Posterior cingulate gyrus (tissue), 11 donors: Measurements from ENCODE around the gene AP2M1.

ENCODE experiments used
- DNase-seq, 10 donors: peaks; one replicate each; pipeline versions ENCODE4 v3.0.0 to v3.0.0-alpha.2; 2020 to 2021; ENCODE audit warnings: mixed read lengths in 3 of 10
- intact Hi-C: fragments of 100-400 bp; cut with DNase I; formaldehyde crosslinking; loops from one replicate; pipeline ENCODE4 v1.15.1; 2023

The AP2M1 gene

DNA sequence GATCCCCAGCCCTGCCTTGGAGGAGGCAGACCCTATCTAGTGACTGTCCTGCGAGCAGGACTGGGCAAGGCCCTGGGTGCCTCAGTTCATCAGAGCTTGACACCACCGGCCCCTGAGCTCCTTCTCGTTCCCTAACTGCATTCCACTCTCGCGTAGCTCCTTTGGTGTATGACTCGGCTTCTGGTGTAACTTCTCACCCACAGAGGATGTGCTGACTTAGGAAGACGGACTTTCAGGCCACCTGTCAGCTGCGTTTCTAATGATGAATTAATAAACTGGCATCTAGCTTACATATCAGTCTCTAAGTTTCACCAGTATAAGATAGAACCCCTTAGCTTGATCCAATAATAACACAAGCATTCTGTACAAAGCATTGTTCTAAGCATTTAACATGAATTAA, 28.9 kb downstream of the AP2M1 start:
- no peak for DNase-seq
- intact Hi-C loops: no loop called here

DNA sequence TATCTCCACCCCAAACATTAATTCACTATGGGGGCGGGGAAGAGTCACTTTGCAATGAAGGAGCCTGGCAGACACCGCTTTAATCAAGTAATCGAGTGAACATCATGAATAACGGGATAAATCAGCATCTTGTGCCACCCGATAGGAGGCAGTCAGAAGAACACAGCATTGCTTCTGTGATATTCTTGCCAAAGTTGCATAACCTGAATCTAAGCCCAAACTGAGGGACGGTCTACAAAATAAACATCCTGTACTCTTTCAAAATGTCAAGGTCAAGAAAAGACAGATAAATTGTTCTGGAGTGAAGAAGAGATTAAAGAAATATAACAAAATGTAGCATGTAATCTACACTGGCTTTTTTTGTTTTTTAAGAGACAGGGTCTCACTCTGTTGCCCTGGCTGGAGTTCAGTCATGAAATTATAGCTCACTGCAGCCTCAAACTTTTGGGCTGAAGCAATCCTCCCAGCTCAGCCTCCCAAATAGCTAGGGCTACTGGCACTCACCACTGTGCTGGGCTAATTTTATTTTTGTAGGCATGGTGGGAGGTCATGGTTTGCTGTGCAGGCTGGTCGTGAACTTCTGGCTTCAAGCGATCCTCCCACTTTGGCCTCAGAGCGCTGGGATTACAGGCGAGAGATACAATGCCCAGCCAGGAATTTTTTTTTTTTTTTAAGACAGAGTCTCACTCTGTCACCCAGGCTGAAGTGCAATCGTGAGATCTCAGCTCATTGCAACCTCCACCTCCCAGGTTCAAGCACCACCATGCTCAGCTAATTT, 34.7 kb downstream of the AP2M1 start:
- DNase-seq: peak in 1 of 10 donors; percentile 9
- intact Hi-C loops: no loop called here

DNA sequence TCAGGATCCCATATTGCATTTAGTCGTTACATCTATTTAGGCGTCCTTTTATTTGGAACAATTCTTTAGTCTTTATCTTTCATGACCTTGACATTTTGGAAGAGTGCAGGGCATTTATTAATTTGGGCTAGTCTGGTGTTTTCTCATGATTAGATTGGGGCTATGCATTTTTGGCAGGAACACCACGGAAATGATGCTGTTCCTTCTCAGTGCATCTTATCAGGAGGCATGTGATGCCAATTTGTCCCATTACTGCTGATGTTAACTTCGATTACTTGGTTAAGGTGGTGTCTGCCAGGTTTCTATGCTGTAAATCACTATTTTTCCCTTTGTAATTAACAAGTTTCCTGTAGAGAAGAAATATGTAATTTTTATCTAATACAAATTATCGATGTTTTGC, 36.6 kb downstream of the AP2M1 start:
- intact Hi-C loops: no loop called here
- no peak for DNase-seq

- intact Hi-C loops: no loop called here
- DNase-seq: no peak
Observed at GRCh38 chr3:184211718-184212117, 37.1 kb downstream of the AP2M1 start.

DNA sequence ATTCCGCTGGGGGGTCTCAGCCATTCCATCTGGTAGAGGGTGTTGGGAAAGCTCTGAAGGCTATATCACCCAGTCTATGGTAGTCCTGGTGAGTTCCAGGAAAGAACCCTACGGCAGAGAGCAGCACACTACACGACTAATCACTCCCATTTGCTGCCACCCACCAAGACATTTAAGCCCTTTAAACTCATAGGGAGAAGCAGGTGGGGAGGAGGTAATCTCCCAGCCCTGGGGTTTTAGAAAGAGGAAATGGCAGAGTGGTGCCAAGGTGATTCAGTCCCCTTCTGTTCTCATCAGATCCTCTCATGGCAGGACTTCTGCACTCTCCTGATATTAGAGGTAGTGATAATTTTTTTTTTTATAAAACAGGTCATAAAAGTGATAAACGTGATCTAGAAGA, 44.2 kb downstream of the AP2M1 start:
- intact Hi-C loops: no loop called here
- no peak for DNase-seq

- no peak for DNase-seq
- intact Hi-C loops: no loop called here
Observed at GRCh38 chr3:184222521-184222920, 47.9 kb downstream of the AP2M1 start.

DNA sequence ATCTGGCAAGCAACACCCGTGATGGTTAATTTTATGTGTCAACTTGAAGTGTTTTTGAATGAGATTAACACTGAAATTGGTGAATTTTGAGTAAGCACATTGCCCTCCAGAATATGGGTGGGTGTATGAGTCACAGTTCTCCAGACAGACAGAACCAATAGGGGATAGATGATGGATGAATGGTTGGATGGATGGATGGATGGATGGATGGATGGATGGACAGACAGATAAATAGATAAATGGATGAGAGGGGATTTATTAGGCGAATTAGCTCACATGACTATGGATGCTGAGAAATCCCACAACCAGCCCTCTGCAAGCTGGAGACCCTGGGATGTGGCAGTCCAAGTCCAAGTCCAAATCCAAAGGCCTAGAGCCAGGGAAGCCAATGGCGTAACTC, 49.3 kb downstream of the AP2M1 start:
- intact Hi-C loops: no loop called here

DNA sequence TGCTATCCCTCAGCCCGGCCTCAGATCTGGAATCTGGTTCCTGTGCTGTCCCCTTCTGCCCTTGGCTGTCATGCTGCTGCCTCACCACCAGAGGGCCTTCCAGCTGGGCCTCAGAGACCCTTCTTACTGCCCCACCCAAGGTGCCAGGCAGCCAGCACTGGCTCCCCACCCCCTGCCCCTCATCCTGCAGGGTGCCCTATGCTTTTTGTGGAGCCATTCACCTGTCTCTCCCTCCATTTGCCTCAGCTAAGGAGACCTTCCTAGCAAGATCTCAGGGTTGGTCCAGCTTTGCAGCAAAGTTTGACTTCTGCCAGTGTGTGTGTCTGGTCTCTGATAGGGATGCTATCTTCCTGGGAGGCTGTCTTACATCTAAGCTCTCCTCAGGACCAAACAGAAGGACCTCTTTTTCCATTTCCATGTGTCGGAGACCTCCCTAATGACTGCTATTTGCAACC, 52.9 kb downstream of the AP2M1 start:
- DNase-seq: peak in 2 of 10 donors; percentile 34 to 74
- intact Hi-C loops: no loop called here

More for the DNA sequence above, 49.3 kb downstream of the AP2M1 start:
- no peak for DNase-seq

- intact Hi-C loops: no loop called here
- peak in 2 of 10 donors; percentile 75 to 77 for DNase-seq
Observed at GRCh38 chr3:184228376-184229137, 53.9 kb downstream of the AP2M1 start.

DNA sequence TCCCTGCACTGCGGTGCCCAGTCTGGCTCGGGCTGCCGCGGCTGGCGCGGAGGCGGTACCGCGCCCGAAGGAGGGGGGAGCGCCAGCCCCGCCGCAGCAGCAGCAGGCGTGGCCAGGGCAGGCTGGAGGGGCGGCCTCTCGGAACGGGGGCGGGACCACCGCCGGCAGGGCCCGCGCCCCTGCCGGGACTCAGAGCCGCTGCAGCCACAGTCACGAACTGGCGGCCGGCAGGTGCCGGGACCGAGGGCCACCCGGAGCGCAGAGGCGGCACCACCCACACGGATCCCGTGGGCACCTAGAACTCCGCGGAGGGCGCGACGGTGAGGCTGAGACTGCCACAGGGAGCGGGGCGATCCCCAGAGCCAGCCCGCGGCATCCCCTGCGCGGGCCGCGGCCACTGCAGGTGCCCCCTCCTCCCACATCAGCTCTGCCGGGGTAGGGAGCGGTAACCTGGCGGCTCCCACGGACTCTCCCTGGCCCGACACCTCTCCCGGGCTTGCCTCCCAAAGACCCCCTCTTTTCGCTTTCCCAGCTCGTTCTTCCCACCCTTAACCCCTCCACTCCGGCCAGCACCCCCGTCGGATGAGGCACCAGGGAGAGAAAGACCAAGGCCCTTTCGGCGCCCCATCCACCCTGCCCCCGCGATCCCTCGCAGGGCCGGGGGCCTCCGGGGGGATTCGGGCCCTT, 54.9 kb downstream of the AP2M1 start, which contains the start of gene VWA5B2:
Gene VWA5B2, plus strand, starts transcription at position 192 of the 687 bp plus-strand sequence. CDS start 944 bp downstream, outside the sequence.
- intact Hi-C loops: no loop called here
- DNase-seq: peak; percentile 24 to 97 (median 73)

DNA sequence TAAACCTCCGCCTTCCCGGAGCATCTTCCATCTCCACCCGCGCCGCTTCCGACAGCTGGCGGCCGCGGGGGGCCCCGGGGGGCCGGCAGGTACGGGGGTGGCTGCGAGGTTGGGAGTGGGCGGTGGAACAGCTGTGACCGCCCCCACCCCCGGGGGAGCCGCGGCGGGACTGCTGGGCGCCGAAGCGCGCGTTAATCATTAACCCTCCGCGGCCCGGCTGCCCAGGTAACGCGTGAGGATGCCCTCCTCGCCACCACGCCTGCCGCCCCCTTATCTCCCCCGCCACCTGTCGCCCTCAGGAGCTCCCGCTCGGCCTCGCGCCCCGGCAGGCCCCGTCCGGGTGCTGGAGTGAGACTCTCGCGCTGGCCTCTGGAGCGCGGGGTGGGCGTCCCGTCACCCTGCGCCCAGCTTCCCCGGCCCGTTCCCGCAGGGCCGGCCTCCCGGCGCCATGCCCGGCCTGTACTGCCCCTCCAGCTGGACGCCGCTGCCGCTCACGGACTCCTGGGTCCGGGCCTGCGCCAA, 55.5 kb downstream of the AP2M1 start:
- intact Hi-C loops: no loop called here
- DNase-seq: peak in 1 of 10 donors; percentile 85

DNA sequence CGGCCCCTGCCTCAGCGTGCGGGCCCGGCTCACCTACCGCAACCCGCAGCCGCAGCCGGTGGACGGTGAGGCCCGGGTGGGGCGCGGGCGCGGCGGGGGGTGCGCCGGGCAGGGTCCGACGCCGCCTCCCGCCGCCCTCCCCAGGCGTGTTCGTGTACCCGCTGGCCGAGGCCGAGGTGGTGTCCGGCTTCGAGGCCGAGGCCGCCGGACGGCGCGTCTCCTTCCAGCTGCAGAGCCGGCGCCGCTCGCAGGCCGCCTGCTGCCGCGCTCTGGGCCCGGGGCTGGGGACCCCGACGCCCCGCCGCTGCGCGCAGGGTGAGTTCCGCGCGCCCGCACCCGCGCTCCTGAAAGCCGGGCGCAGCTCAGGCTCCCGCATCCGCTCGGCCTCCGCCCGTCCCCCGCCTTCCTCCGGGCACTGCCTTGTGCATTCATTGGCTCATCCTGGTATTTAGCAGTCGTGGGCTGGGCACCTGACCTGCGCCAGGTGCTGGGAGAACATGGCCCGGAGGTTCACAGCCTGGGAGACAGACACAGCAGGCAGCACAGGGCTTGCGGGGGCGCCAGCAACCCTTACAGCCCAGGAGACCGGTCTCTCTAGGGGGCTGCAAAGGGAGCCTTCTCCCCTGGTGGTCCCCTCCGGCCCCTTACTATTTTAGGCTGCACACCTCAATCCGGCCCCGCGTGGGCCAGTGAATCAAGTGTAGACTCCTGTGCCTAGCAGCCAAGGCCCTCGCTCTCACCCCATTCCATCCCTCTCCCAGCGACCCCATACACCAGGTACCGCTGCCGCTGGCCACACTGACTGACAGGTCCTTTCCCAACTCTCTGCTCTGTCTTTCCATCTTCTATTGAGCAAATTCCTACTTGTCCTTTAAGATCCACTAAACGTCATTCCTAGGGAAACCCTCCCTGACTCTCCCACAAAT, 56.2 kb downstream of the AP2M1 start:
- peak in 4 of 10 donors; percentile 28 to 92 (median 65) for DNase-seq
- intact Hi-C loops: no loop called here

GRCh38 chr3:184231671-184232070, 57.0 kb downstream of the AP2M1 start:
- DNase-seq: no peak

GRCh38 chr3:184233127-184233843, 58.6 kb downstream of the AP2M1 start:
- intact Hi-C loops: no loop called here
- no peak for DNase-seq

More at GRCh38 chr3:184231671-184232070, 57.0 kb downstream of the AP2M1 start:
- intact Hi-C loops: no loop called here
